Measurements from ENCODE around the gene CRADD.

CRADD gene

DNA sequence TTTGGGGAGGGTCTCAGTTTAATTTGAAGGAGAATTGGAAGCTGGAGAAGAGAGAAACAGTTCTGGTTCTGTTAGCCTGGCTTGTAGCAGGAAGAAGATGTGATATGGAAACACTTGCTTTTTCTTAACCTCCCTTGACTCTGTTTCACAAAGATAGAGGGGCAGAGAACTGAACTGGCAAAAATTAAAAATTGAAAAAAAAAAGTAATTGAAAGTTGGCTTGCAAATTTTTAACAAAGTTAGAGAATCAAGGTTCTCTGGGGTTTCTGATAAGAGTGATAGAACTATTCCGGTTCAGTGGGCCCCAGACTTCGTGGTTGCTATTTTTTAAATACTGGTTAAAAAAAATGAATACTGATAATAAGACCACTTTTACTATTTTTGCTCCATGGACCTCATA is 2.8 kb downstream of the CRADD start:
- no peak for TF ChIP-seq POLR2A (IDR thresholded peaks at IDR 0.05; ENCODE audit: low read length)
- no peak for TF ChIP-seq GATA1 (IDR thresholded peaks at IDR 0.05; ENCODE audit: low read depth, low read length)
- DNase-seq = peak; percentile 22 to 32

GRCh38 chr12:93682846-93683261 is 5.7 kb downstream of the CRADD start:
- no peak for DNase-seq
- TF ChIP-seq POLR2A (IDR thresholded peaks at IDR 0.05; ENCODE audit: low read length) = no peak

DNA sequence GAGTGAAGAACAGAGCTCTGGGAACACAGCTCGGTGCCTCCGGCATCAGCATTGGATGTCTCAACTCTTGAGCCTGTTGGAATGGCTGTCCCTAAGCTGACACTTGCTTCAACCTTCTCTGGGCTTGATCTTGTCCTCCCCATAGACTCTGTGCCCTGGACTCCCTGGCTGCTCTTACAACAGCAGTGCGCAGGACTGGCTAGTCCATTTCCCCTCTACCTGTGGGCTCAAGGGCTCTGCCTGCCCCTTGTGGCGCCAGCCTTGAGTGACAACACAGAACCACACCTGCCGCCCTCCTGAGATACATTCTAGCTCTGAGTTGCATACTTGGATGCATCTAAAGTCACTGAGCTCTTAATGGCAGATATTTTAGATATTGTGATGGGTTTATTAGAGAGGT is 6.2 kb downstream of the CRADD start:
- no peak for TF ChIP-seq GATA1 (IDR thresholded peaks at IDR 0.05; ENCODE audit: low read depth, low read length)
- TF ChIP-seq POLR2A (IDR thresholded peaks at IDR 0.05; ENCODE audit: low read length) = no peak
- DNase-seq = no peak

DNA sequence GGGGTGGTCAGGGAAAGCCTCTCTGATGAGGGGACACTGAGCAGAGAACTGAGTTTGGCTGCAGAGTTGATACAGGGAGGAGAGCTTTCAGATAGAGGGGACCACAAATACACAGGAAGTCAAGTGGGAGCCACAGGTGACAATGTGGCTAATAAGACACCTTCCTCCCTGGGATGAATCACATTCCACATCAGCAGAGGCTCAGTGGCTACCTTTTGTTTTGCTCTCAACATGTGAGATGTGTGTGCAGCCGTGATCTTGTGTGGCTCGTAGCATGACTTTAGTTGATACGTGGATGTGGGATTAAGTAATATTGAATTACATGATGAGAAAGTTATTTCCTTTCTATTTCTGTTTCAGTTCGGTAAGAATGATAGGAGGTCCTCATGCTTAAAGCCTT is 7.5 kb downstream of the CRADD start:
- no peak for TF ChIP-seq GATA1 (IDR thresholded peaks at IDR 0.05; ENCODE audit: low read depth, low read length)
- TF ChIP-seq POLR2A (IDR thresholded peaks at IDR 0.05; ENCODE audit: low read length) = no peak
- no peak for DNase-seq

- TF ChIP-seq GATA1 (IDR thresholded peaks at IDR 0.05; ENCODE audit: low read depth, low read length) = no peak
- TF ChIP-seq POLR2A (IDR thresholded peaks at IDR 0.05; ENCODE audit: low read length) = no peak
- DNase-seq = no peak
These were observed 9.6 kb downstream of the CRADD start for GRCh38 chr12:93686572-93687356.

DNA sequence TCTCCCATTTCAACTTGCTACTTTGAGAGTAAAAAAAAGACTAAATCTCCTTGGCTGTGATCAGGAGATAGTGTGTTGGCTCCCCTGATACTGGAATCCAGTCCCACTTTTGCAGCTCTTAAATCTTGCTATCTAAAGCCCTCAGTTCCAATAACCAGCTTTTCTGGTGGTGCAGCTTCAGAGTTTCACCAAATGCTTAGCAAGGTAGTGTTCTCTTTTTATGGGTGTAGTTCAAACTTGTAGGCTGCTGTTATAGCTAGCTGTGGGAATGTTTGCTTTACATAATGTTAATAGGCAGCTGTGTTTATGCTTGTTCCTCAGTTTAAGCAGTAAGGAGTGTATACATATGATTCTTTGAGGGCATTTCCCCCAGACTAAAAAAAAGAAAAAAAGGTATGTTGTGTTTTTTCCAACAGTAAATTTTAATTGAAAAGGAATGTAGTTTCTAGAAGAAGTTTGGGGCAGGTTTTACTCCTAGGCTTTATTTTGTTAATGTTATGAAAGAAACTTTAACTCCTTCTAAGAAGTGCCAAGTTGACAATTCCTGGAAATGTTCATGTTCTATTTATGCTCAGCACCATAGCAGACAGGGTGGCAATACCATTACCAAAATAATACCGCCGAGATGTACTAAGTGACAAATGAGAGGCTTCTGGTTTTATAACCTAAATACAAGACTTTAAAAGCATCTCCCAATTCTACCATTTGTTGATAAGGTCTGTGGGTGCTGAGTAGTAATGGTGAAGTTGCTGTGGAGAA is 12.1 kb downstream of the CRADD start:
- no peak for TF ChIP-seq GATA1 (IDR thresholded peaks at IDR 0.05; ENCODE audit: low read depth, low read length)
- no peak for TF ChIP-seq POLR2A (IDR thresholded peaks at IDR 0.05; ENCODE audit: low read length)
- DNase-seq = peak in 1 of 2 experiments; percentile 20

DNA sequence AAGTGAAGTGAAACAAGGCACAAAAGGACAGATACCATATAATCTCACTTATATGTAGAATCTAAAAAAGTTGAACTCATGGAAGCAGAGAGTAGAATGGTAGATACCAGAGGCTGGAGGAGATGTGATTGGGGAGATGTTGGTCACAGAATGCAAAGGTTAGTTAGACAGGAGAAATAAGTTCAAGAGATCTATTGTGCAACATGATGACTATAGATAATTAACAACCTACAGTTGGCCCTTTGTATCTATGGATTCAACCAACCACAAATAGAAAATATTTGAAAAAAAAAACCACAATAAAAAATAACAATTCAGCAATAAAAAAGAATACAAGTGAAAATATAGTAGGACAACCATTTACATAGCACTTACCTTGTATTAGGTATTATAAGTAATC is 19.3 kb downstream of the CRADD start:
- TF ChIP-seq GATA1 (IDR thresholded peaks at IDR 0.05; ENCODE audit: low read depth, low read length) = no peak
- no peak for TF ChIP-seq POLR2A (IDR thresholded peaks at IDR 0.05; ENCODE audit: low read length)
- DNase-seq = no peak

DNA sequence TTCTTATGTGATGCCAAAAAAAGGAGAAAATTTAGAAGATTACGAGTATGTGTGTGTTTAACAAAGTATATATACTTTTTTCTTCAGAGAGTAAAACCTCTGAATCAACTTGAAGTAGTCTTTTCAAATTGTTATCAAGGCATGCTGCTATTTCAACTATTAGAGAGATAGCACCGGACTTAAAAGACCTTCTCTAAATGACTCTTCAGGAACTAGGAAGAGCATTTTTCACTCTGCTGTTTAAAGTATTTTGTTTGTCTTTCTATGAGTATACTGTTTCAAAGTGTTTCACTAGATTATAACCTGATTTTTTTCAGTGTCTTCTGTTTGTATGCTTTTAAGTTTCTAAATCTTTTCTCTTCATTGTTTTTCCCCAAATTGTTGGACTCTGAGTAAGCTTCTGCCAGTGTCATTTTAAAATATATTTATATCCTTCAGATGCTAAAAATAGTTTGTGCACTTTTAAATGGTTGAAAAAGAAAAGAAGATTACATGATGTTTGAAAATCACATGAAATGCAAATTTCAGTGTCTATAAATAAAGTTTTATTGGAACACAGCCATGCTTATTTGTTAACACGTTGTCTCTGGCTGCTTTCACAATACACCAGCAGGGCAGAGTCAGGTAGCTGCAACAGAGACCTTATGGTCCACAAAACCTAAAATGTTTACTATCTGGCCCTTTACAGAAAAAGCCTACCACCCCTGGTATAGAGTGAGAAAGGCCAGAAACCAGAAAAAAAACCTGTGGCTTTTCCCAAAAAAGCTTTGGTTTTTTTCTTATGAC is 21.3 kb downstream of the CRADD start:
- no peak for DNase-seq

DNA sequence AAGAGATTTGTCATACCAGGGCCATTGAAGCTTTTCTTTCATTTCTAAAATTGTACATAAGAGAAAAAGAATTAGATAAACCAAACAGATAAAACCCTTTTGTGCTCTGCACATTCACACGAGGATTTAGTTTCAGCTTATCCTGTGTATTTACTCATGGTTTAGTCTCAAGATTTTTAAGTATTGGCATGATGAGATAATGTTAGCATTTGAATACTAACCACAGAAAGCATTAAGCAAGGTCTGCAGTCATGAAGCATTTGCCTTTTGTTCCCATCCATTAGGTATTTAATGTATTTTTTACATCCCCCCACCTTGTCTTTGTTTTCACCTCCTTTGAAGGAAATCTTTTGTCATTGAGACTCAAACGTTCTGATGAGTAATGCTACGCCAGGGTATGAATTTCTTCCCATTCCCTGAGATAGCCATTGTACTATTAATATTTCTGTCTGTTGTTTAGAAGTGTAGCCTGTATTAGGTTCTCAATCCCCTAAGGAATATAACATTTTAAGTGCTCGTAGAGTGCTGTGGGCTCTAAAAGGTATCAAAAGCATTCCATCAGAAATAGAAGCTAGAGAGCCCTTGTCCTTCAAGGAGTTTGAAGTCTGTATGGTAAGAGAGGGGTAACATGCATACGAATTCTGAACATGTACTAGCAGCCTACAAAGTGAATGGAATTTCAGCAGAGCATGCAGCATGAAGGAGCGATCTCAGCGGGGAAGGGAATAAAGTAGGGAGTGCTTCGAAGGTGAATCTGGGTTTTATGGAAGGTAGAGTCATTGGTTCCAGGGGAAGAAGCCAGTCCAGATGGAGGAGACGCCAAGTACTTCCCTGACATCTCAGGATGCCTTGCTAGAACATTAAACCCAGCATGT is 22.3 kb downstream of the CRADD start:
- DNase-seq = no peak
- TF ChIP-seq GATA1 (IDR thresholded peaks at IDR 0.05; ENCODE audit: low read depth, low read length) (no peak), POLR2A (IDR thresholded peaks at IDR 0.05; ENCODE audit: low read length) (no peak)

More for the DNA sequence above, 21.3 kb downstream of the CRADD start:
- TF ChIP-seq GATA1 (IDR thresholded peaks at IDR 0.05; ENCODE audit: low read depth, low read length) = no peak
- no peak for TF ChIP-seq POLR2A (IDR thresholded peaks at IDR 0.05; ENCODE audit: low read length)

- TF ChIP-seq POLR2A (IDR thresholded peaks at IDR 0.05; ENCODE audit: low read length) (no peak), GATA1 (IDR thresholded peaks at IDR 0.05; ENCODE audit: low read depth, low read length) (no peak)
- no peak for DNase-seq
These were observed 25.6 kb downstream of the CRADD start for GRCh38 chr12:93702707-93703315.

DNA sequence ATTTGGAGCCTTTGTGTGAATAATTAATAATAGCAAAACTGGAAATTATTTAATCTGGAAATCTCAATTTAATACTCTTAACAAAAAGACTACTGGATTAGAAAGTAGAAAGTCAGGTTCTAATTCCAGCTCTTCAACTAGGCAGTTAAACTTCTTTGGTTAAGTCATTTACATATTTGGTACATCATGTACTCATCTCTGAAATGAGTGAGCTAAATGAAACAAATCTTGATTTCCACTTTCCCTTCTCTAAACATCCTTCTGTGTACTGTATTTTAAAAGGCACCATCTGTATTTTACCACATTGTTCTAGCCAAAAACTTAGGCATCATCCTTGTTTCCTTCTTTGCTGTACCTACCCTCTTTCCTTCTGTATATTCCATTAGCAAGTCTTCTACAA is 26.9 kb downstream of the CRADD start:
- DNase-seq = no peak
- TF ChIP-seq GATA1 (IDR thresholded peaks at IDR 0.05; ENCODE audit: low read depth, low read length) = no peak
- no peak for TF ChIP-seq POLR2A (IDR thresholded peaks at IDR 0.05; ENCODE audit: low read length)

DNA sequence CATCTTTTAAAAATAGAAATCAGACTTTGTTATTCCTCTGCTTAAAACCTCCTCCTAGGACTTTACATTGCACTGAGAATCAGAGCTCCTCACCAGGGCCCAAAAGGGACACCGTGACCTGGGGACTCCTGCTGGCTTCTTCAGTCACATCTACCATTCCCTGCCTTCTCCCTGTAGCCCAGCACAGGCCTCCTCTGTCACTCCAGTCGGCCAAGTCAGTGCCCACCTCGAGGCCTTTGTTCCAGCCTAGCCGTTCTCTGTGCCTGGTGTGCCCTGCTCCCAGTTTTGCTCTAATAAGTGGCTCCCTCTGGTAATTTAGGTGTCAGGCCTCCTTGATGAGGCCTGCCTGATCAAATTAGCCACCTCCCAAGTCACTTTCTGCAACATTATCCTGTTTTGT is 27.4 kb downstream of the CRADD start:
- TF ChIP-seq POLR2A (IDR thresholded peaks at IDR 0.05; ENCODE audit: low read length) (no peak), GATA1 (IDR thresholded peaks at IDR 0.05; ENCODE audit: low read depth, low read length) (no peak)
- no peak for DNase-seq

DNA sequence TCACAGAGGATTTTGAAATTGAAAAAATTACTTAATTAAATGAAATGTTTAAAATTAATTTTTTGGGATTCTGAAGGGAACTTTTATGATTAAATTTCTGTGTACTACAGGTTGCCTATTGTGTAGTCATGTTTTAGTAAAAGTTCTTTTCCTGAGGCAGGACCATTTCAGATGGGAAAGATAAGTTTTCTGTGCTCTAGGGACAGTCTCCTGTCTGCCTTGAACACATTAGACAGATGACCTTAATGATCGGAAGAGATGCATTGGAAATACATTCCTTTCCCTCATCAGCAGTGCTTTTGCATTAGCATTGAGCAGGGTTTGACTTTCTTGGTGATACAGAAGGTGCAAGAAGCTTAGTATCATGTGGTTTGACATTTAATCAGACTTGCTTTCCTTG is 28.1 kb downstream of the CRADD start:
- DNase-seq = no peak

More for the DNA sequence above, 28.1 kb downstream of the CRADD start:
- TF ChIP-seq POLR2A (IDR thresholded peaks at IDR 0.05; ENCODE audit: low read length) = no peak
- no peak for TF ChIP-seq GATA1 (IDR thresholded peaks at IDR 0.05; ENCODE audit: low read depth, low read length)
